ENCODE measurements around the gene LMTK3.

DNA sequence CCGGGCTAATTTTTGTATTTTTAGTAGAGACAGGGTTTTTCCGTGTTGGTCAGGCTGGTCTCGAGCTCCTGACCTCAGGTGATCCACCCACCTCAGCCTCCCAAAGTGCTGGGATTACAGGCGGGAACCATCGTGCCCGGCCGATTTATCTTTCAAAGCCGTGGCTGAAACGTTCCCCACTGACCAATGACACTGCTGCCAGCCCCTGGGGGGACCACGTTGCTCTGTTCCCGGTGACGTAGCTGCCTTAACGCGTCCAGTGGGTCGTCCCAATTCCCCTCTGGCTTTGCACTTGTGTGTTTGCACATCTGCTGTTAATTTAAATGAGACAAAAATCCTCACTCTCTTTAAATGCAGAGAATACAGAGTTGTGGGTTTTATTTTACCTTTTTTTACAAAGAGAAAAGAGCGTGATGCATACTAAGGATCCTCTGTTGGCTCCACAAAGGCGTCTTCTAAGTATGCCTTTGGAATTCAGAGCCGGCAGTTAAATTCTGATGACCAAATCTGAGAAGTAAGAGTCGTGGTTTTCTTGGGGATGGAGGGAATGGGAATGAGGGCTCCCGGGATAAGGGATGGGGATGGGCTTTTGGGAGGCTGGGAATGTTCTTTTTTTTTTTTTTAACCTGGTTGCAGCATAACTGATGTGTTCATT lies 18.6 kb upstream of the LMTK3 start:
- no peak for TF ChIP-seq CTCF (IDR thresholded peaks at IDR 0.05)
- TF ChIP-seq POLR2A (IDR thresholded peaks at IDR 0.05) = no peak
